ENCODE results near the gene INTS13. TPM values are rescaled to one million over a fixed set of nuclear protein-coding genes. Genes with fewer than 3 reads are reported as not detected.
"Not testable (repeated sequence)": the region's sequence is repeated elsewhere in the genome, so short reads cannot be mapped to it uniquely, and the experiment has no call there.

The INTS13 gene
- total RNA-seq, 2 experiments from 2014 or later, result 8.5 to 12.1 TPM

- Histone ChIP-seq H3K27me3 (ENCODE audit: control insufficient read depth in 1 of 2, insufficient read depth in 2 of 2, low read length in 2 of 2) (no peaks in the 10 kb centered on the region), H3K4me3 (ENCODE audit: low read length) (no peak overlapping the region), H3K9me3 (ENCODE audit: control insufficient read depth in 1 of 2, insufficient read depth in 1 of 2, low read length in 2 of 2) (no peaks in the 10 kb centered on the region), H3K4me1 (ENCODE audit: insufficient read depth, low read length) (no peaks in the 10 kb centered on the region), H3K27ac (ENCODE audit: low read depth in 1 of 2, low read length in 2 of 2) (no peak overlapping the region), H3K36me3 (ENCODE audit: insufficient read depth, low read length) (peaks cover 74% of the 10 kb centered on the region)
- intact Hi-C loops (cut with DNase I, micrococcal nuclease), result no loop called here
- TF ChIP-seq CTCF (IDR thresholded peaks at IDR 0.05), result no peak
- no peaks in the 10 kb centered on the region for H3K4me1 Mint-ChIP-seq (ENCODE audit: low read depth)
- ChIA-PET CTCF (no interaction called here), POLR2A (no interaction called here)
- ATAC-seq (ENCODE audit: poor library complexity), result no peak
- no peaks in the 10 kb centered on the region for H3K27me3 Mint-ChIP-seq
- H3K27ac Mint-ChIP-seq, result no peak overlapping the region
- DNase-seq, result no peak
- H3K9me3 Mint-ChIP-seq, result no peaks in the 10 kb centered on the region
- no peak overlapping the region for H3K4me3 Mint-ChIP-seq
- H3K36me3 Mint-ChIP-seq (ENCODE audit: low read depth), result peaks cover 87% of the 10 kb centered on the region
These were observed 24.0 kb upstream of the INTS13 start for GRCh38 chr12:26961803-26962202.

- H3K4me3 Mint-ChIP-seq; H3K27me3 Mint-ChIP-seq; H3K4me1 ChIP-seq (ENCODE audit: insufficient read depth, low read length); H3K9me3 Mint-ChIP-seq; H3K27me3 ChIP-seq (ENCODE audit: control insufficient read depth in 1 of 2, insufficient read depth in 2 of 2, low read length in 2 of 2); ATAC-seq (ENCODE audit: poor library complexity); DNase-seq; H3K9me3 ChIP-seq (ENCODE audit: control insufficient read depth in 1 of 2, insufficient read depth in 1 of 2, low read length in 2 of 2); intact Hi-C loops (cut with DNase I, micrococcal nuclease); H3K27ac Mint-ChIP-seq; CTCF ChIA-PET; POLR2A ChIA-PET; H3K4me1 Mint-ChIP-seq (ENCODE audit: low read depth); H3K4me3 ChIP-seq (ENCODE audit: low read length); H3K27ac ChIP-seq (ENCODE audit: low read depth in 1 of 2, low read length in 2 of 2): not testable (repeated sequence)
- H3K36me3 ChIP-seq (ENCODE audit: insufficient read depth, low read length), result peaks cover 74% of the 10 kb centered on the region
- H3K36me3 Mint-ChIP-seq (ENCODE audit: low read depth), result peaks cover 87% of the 10 kb centered on the region
These were observed 23.6 kb upstream of the INTS13 start for GRCh38 chr12:26961391-26961790.

GRCh38 chr12:26954027-26954426, 16.2 kb upstream of the INTS13 start:
- Mint-ChIP-seq H3K4me3 (no peak overlapping the region), H3K27me3 (no peaks in the 10 kb centered on the region), H3K36me3 (ENCODE audit: low read depth) (peaks cover 82% of the 10 kb centered on the region), H3K27ac (peak overlapping the region; percentile 66), H3K4me1 (ENCODE audit: low read depth) (peaks cover 49% of the 10 kb centered on the region), H3K9me3 (no peaks in the 10 kb centered on the region)
- H3K36me3 ChIP-seq (ENCODE audit: insufficient read depth, low read length), result peaks cover 37% of the 10 kb centered on the region
- no peak overlapping the region for H3K27ac ChIP-seq (ENCODE audit: low read depth in 1 of 2, low read length in 2 of 2)
- H3K9me3 ChIP-seq (ENCODE audit: control insufficient read depth in 1 of 2, insufficient read depth in 1 of 2, low read length in 2 of 2), result peaks cover 0 to 9% of the 10 kb centered on the region in 2 experiments
- H3K4me3 ChIP-seq (ENCODE audit: low read length), result no peak overlapping the region
- H3K4me1 ChIP-seq (ENCODE audit: insufficient read depth, low read length), result peaks cover 3% of the 10 kb centered on the region
- POLR2A ChIA-PET, result interaction anchor here (1.2 kb wide), 1 partner anchor 15 kb away, joined by 3 read pairs; no protein-coding TSS in a partner anchor
- H3K27me3 ChIP-seq (ENCODE audit: control insufficient read depth in 1 of 2, insufficient read depth in 2 of 2, low read length in 2 of 2), result no peaks in the 10 kb centered on the region
- no peak for ATAC-seq (ENCODE audit: poor library complexity)
- CTCF ChIA-PET, result interaction anchor here (1.0 to 1.4 kb wide), 2 partner anchors 59 to 69 kb away, joined by 3 to 4 read pairs; no protein-coding TSS in a partner anchor
- intact Hi-C loops (cut with DNase I, micrococcal nuclease), result no loop called here
- DNase-seq, result no peak
- TF ChIP-seq CTCF (IDR thresholded peaks at IDR 0.05), result no peak

GRCh38 chr12:26953447-26953846, 15.7 kb upstream of the INTS13 start:
- peaks cover 38% of the 10 kb centered on the region for H3K36me3 ChIP-seq (ENCODE audit: insufficient read depth, low read length)
- intact Hi-C loops (cut with DNase I, micrococcal nuclease), result no loop called here
- TF ChIP-seq CTCF (IDR thresholded peaks at IDR 0.05), result no peak
- Mint-ChIP-seq H3K4me3 (peak overlapping the region; percentile 46), H3K27me3 (no peaks in the 10 kb centered on the region), H3K4me1 (ENCODE audit: low read depth) (peaks cover 51% of the 10 kb centered on the region), H3K36me3 (ENCODE audit: low read depth) (peaks cover 81% of the 10 kb centered on the region), H3K9me3 (peaks cover under 1% of the 10 kb centered on the region), H3K27ac (peak overlapping the region; percentile 66)
- ChIA-PET CTCF (interaction anchor here (0.6 to 0.8 kb wide), 2 partner anchors 72 to 123 kb away, joined by 3 read pairs; no protein-coding TSS in a partner anchor), POLR2A (interaction anchor here (1.2 kb wide), 1 partner anchor 15 kb away, joined by 3 read pairs; no protein-coding TSS in a partner anchor)
- peaks cover 3% of the 10 kb centered on the region for H3K4me1 ChIP-seq (ENCODE audit: insufficient read depth, low read length)
- ATAC-seq (ENCODE audit: poor library complexity) (no peak), DNase-seq (peak in 2 of 14 experiments; percentile 41 to 58)
- no peak overlapping the region for H3K4me3 ChIP-seq (ENCODE audit: low read length)
- H3K27ac ChIP-seq (ENCODE audit: low read depth in 1 of 2, low read length in 2 of 2), result no peak overlapping the region
- H3K27me3 ChIP-seq (ENCODE audit: control insufficient read depth in 1 of 2, insufficient read depth in 2 of 2, low read length in 2 of 2), result no peaks in the 10 kb centered on the region
- H3K9me3 ChIP-seq (ENCODE audit: control insufficient read depth in 1 of 2, insufficient read depth in 1 of 2, low read length in 2 of 2), result peaks cover 3 to 12% of the 10 kb centered on the region in 2 experiments

Data from CD4-positive, alpha-beta T cell (primary cell).